Measurements from ENCODE around the gene KCNK13.

- no peak for TF ChIP-seq ZFP3 (tag by site-specific recombination; IDR thresholded peaks at IDR 0.05; ENCODE audit: low read depth)
- no peak for TF ChIP-seq ATF2 (tag by site-specific recombination; IDR thresholded peaks at IDR 0.05; ENCODE audit: low read depth)
These were observed 56.2 kb downstream of the KCNK13 start for GRCh38 chr14:90118027-90118426.

All from HEK293 (cell line).